HepG2 (cell line): ENCODE measurements around the gene PRUNE1. TPM values are rescaled to one million over a fixed set of nuclear protein-coding genes. Genes with fewer than 3 reads are reported as not detected.

ENCODE experiments used
- DNMT1 ChIP-seq: sonication (generic); formaldehyde crosslinking; IDR thresholded peaks from 2 replicates; pipeline ENCODE4 v1.5.1; 2020; ENCODE audit warnings: mild to moderate bottlenecking, missing genetic modification reagents
- NFE2 ChIP-seq: sonication (generic); formaldehyde crosslinking; IDR thresholded peaks from 2 replicates; pipeline ENCODE4 v1.4.0; 2020; ENCODE audit warnings: missing genetic modification reagents
- NFYC ChIP-seq: IDR thresholded peaks from 2 replicates; pipeline ENCODE4 v1.6.1; 2016; ENCODE audit warnings: missing genetic modification reagents, missing compliant biosample characterization
- SUZ12 ChIP-seq: fragments of 150-350 bp; IDR thresholded peaks from 2 replicates; pipeline ENCODE4 v1.6.1; 2014; ENCODE audit warnings: low read depth, low read length
- ZNF552 ChIP-seq: sonication (generic); formaldehyde crosslinking; IDR thresholded peaks from 2 replicates; pipeline ENCODE4 v1.9.0; 2022; ENCODE audit warnings: missing genetic modification reagents, mild to moderate bottlenecking, borderline replicate concordance
- ZNF761 ChIP-seq: sonication (generic); formaldehyde crosslinking; conservative IDR thresholded peaks from 2 replicates; pipeline ENCODE4 v1.4.0; 2020; ENCODE audit warnings: mild to moderate bottlenecking, missing genetic modification reagents
- ZNF775 ChIP-seq: sonication (generic); formaldehyde crosslinking; IDR thresholded peaks from 2 replicates; pipeline ENCODE4 v1.4.0; 2020; ENCODE audit warnings: missing genetic modification reagents, mild to moderate bottlenecking, moderate library complexity, borderline replicate concordance
- ZNF883 ChIP-seq: sonication (generic); formaldehyde crosslinking; IDR thresholded peaks from 2 replicates; pipeline ENCODE4 v1.5.1; 2020; ENCODE audit warnings: mild to moderate bottlenecking, missing genetic modification reagents; ENCODE audit errors: not compliant biosample characterization
- ZSCAN25 ChIP-seq: sonication (generic); formaldehyde crosslinking; IDR thresholded peaks from 2 replicates; pipeline ENCODE4 v1.8.0; 2022; ENCODE audit warnings: mild to moderate bottlenecking, missing genetic modification reagents
- polyA plus RNA-seq, 8 experiments: library from polyadenylated mRNA; depleted of rRNA in 3 of 8; stranded (reverse) in 7 of 8; unstranded in 1 of 8; fragments of >200 nt; fragmentation: Illumina TruSeq in 4 of 8; extraction: Trizol in 4 of 8; gene quantifications; 2 replicates each; pipeline versions ENCODE4 v1.2.1 to v1.2.3, GENCODE V29; 2011 to 2016; ENCODE audit warnings: low read depth in 4 of 8, missing spikeins in 1 of 8, mixed read lengths in 1 of 8; ENCODE audit not compliant: insufficient read depth in 1 of 8
- total RNA-seq, 5 experiments: library from RNA; depleted of rRNA; stranded (reverse); fragments of >200 nt; fragmentation: Illumina TruSeq; extraction: Trizol; gene quantifications; 2 replicates each; pipeline ENCODE4 v1.2.3, GENCODE V29; 2016; ENCODE audit warnings: low read depth in 1 of 5
- TF ChIP-seq, protein P1 (sequence below): sonication (generic); formaldehyde crosslinking; IDR thresholded peaks from 2 replicates; pipeline ENCODE4 v1.8.1; 2022; ENCODE audit warnings: mild to moderate bottlenecking, missing genetic modification reagents
- TF ChIP-seq, protein P2 (sequence below): sonication (generic); formaldehyde crosslinking; conservative IDR thresholded peaks from 2 replicates; pipeline ENCODE4 v1.8.1; 2023; ENCODE audit warnings: missing genetic modification reagents
- TF ChIP-seq, protein P3 (sequence below): sonication (generic); formaldehyde crosslinking; IDR thresholded peaks from 2 replicates; pipeline ENCODE4 v1.4.0; 2020; ENCODE audit warnings: missing genetic modification reagents

The PRUNE1 gene
- total and polyA plus RNA-seq, 2 of the 13 experiments (the other 11 are each of a cell fraction or from before 2014, with no cell fraction given): 19.0 to 31.9 TPM

DNA sequence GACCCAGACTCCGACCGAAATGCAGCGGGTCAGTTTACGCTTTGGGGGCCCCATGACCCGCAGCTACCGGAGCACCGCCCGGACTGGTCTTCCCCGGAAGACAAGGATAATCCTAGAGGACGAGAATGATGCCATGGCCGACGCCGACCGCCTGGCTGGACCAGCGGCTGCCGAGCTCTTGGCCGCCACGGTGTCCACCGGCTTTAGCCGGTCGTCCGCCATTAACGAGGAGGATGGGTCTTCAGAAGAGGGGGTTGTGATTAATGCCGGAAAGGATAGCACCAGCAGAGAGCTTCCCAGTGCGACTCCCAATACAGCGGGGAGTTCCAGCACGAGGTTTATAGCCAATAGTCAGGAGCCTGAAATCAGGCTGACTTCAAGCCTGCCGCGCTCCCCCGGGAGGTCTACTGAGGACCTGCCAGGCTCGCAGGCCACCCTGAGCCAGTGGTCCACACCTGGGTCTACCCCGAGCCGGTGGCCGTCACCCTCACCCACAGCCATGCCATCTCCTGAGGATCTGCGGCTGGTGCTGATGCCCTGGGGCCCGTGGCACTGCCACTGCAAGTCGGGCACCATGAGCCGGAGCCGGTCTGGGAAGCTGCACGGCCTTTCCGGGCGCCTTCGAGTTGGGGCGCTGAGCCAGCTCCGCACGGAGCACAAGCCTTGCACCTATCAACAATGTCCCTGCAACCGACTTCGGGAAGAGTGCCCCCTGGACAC is 39.8 kb downstream of the PRUNE1 start (continued):
- TF ChIP-seq, protein P1, sequence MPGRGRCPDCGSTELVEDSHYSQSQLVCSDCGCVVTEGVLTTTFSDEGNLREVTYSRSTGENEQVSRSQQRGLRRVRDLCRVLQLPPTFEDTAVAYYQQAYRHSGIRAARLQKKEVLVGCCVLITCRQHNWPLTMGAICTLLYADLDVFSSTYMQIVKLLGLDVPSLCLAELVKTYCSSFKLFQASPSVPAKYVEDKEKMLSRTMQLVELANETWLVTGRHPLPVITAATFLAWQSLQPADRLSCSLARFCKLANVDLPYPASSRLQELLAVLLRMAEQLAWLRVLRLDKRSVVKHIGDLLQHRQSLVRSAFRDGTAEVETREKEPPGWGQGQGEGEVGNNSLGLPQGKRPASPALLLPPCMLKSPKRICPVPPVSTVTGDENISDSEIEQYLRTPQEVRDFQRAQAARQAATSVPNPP (CRISPR knock-in tag): no peak
- TF ChIP-seq SUZ12 (no peak), DNMT1 (no peak), ZNF552 (CRISPR knock-in tag) (no peak), NFYC (CRISPR knock-in tag) (no peak), ZNF775 (CRISPR knock-in tag) (no peak), ZNF883 (CRISPR knock-in tag) (peak; percentile 30), ZNF761 (no peak; the same call in 1 of the 2 replicates), ZSCAN25 (CRISPR knock-in tag) (no peak), NFE2 (CRISPR knock-in tag) (no peak)
- TF ChIP-seq, protein P2, sequence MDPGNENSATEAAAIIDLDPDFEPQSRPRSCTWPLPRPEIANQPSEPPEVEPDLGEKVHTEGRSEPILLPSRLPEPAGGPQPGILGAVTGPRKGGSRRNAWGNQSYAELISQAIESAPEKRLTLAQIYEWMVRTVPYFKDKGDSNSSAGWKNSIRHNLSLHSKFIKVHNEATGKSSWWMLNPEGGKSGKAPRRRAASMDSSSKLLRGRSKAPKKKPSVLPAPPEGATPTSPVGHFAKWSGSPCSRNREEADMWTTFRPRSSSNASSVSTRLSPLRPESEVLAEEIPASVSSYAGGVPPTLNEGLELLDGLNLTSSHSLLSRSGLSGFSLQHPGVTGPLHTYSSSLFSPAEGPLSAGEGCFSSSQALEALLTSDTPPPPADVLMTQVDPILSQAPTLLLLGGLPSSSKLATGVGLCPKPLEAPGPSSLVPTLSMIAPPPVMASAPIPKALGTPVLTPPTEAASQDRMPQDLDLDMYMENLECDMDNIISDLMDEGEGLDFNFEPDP (CRISPR knock-in tag): no peak
- TF ChIP-seq, protein P3, sequence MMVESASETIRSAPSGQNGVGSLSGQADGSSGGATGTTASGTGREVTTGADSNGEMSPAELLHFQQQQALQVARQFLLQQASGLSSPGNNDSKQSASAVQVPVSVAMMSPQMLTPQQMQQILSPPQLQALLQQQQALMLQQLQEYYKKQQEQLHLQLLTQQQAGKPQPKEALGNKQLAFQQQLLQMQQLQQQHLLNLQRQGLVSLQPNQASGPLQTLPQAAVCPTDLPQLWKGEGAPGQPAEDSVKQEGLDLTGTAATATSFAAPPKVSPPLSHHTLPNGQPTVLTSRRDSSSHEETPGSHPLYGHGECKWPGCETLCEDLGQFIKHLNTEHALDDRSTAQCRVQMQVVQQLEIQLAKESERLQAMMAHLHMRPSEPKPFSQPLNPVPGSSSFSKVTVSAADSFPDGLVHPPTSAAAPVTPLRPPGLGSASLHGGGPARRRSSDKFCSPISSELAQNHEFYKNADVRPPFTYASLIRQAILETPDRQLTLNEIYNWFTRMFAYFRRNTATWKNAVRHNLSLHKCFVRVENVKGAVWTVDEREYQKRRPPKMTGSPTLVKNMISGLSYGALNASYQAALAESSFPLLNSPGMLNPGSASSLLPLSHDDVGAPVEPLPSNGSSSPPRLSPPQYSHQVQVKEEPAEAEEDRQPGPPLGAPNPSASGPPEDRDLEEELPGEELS (CRISPR knock-in tag): no peak
